HG02763 (cell line): ENCODE results near the gene HOXD10.
A peak's percentile ranks its signal among the peaks of the same experiment; 100 is the strongest.

Experiments used
- ATAC-seq: cut with Tn5 transposase; IDR thresholded peaks from one replicate; pipeline ENCODE4 v1.9.1; 2021; ENCODE audit warnings: mild to moderate bottlenecking, moderate library complexity; ENCODE audit not compliant: unreplicated experiment

Gene HOXD10

DNA sequence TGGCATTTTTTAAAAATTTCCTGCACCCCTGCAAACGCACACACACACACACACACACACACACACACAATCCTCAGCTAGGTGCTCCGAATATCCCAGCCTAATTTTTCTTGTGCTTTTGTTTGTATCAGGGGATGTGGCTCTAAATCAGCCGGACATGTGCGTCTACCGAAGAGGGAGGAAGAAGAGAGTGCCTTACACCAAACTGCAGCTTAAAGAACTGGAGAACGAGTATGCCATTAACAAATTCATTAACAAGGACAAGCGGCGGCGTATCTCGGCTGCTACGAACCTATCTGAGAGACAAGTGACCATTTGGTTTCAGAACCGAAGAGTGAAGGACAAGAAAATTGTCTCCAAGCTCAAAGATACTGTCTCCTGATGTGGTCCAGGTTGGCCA lies 22.2 kb upstream of the HOXD10 start:
- no peak for ATAC-seq

DNA sequence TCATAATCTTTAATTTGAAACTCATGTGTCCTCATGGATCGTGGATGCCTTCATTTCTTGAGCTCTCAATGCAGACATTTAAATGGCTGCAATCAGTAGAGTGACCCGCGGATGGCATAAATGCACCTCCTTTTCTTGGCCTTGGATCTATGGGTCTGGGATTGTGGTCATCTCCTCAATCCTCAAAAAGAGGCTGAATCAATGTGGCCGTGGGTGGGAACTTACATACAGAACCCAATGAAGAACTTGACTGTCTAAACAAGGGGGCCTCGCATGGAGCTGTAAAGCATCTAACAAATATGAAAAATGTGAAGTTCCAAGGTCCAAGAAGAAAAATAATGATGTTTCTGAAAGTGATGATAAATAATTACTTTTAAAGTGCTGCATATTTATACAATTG lies 21.2 kb upstream of the HOXD10 start:
- ATAC-seq: no peak

DNA sequence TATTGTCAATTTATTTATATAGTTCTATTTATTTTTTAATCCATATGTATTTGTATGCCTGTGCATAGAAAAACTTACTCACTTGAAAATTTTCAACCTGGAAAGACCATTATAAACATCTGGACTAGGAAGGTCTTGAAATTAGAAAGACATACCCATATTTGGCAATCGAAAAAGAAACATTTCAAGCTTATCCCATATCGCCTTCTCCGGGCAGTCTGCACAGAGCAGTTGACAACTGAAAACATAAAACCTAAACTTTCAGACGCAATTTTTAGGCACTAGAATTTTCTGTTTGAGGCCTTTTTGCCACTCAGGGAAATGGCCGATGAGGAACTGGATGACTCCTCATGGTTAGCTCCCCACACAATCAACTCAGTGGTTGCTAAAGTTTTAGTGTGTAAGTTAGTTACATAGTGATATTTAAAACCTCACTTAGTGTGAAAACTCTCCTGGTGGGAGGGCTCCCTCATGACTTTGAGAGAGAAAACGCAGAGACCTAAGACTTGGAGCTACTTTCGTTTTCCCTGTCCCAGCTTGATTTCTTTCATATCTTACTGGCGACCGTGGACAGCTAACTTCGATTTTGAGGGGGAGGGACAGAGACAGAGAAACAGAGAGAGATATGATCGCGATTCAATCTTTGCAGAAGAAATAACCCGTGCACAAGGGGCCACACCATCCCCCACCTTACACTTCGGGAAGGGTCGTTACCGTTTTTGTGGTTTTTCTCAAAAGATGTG lies 20.2 kb upstream of the HOXD10 start:
- ATAC-seq: no peak

DNA sequence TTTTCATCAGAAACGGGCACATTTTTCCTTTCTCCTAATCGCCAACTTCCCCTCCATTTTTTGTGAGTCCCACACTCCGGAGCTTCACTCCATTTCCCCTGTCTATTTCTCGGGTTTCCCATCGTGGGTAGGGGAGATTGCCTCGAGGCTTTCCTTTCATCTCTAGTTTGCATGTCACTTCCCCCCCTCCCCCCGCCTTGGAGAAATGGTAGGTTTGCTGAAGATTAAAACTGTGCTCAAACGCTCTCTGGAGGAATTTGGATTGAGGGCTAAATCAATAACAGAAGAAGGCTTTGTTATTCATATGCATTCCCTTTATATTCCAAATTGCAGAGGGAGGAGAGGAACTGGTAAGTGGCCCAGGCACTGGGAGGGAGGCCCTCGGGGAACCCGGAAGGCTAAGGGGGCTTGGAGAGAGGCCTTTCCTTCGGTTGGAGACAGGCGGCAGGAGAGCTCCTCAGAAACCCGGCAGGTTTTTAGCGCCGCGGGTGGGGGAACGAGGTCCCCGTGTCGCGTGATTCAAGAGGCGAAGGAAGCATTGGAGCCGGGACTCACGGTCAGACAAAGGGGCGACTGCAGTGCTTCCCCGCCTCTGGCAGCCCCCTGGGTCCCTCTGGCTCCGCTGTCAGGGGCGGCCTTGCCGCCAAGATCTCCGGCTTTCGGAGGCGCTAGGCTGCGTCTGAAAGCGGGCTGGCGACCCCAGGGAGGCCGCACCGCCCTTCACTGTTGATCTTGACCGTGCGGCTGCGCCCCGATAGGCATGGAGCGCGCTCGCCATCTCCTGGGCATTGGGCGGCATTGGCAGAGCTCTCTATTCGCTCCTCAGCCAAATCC lies 19.4 kb upstream of the HOXD10 start:
- ATAC-seq: peak; percentile 76

DNA sequence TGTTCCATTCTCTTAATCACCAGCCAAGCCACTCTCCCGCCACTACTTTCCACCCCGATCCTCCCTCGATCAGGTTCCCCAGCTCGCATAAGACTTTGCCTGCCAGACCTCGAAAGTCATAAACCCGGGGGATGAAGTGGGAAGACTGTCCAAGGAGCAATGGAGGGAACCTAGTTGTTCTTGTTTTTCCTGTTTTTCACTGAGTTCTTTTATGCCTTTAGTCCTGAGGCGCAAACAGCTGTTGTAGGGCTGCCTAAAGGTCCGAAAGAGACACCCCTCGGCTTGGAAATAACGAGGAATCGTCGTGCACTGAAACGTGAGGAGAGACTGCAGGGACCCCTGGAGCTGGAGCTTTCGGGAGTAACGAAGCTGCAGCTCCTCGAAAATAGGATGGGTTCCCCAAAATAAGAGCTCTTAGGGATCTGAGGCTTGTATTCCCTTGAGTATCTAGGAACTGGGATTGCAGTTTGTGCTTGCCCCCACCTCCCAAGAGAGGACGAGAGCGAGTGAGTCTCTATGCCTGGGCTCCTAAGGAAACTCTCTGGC lies 18.7 kb upstream of the HOXD10 start:
- ATAC-seq: no peak

DNA sequence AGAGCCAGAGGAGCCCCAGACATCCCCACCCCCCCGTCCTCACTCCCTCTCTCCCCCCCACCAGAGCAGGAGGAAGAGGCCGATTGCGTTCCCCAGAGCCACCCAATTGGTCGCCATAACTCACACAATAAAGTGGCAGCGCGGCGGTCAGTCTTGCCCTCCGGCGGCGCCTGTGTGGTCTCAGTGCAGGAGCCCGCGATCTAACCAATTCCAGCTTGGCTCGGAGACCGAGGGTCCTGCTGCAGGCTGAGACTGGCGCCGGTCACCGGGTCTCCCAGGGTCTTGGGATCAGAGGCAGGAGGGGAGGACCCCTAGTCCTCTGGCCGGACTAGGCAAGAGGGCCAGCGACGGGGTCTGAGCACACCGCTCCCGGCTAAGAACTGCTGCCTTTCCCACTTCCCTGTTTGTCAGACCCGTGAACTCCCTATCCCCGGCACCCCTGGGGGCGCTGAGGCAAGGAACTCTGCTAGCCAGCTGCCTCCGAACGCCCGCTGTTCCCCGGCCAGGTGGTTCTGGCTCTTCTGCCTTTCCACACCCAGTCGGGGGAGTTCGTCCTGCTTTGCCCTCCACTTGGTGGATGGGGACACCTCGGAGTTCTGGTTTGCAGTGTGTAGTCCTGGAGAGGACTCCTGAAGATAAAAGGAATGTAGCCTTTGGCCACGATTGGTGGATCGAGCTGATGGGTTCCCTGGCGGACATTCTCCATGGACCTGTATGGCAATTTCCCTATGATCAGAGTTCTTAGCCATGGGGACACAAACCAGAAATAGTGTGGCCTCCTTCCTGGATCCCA lies 18.0 kb upstream of the HOXD10 start:
- ATAC-seq: no peak

DNA sequence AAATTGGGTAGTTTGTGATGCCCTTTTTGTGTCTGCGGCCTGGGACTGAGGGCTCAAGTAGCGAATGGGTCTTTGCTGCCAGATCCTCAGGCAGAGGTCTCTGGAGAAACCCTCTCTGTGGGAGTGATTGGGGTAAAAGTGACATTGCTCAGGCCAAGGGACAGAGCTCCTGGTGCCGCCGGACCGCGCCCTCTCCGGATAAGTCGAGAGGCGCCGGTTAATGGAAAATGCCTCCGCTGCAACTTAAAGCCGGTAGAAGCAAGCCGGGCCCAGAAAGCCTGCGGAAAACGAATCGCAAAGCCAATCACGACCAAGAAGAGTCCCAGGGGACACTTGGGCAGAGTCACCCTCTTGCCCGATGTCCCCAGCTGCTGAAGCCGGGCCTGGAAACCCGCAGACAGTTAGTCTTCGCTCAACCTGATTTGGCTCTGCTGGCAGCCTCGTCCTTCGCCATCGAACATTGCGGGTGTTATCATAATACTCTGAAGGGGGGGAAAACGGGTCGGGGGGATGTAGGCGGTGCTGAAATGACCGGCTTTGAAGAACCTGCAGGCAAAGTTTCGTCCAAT lies 17.3 kb upstream of the HOXD10 start:
- no peak for ATAC-seq

DNA sequence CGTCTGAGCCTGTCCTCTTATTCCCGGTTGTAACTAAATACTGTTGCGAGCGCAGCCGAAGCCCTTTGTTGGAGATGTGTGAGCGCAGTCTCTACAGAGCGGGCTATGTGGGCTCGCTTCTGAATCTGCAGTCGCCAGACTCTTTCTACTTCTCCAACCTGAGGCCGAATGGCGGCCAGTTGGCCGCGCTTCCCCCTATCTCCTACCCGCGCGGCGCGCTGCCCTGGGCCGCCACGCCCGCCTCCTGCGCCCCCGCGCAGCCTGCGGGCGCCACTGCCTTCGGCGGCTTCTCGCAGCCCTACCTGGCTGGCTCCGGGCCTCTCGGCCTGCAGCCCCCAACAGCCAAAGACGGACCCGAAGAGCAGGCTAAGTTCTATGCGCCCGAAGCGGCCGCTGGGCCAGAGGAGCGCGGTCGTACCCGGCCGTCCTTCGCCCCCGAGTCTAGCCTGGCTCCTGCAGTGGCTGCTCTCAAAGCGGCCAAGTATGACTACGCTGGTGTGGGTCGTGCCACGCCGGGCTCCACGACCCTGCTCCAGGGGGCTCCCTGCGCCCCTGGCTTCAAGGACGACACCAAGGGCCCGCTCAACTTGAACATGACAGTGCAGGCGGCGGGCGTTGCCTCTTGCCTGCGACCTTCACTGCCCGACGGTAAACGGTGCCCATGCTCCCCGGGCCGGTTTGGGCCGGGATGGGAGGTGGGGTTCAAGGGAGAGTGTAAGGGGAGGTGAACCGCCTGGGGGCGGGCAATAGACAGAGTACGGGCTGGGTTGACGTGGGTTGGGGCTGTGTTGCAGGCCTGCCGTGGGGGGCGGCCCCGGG lies 16.6 kb upstream of the HOXD10 start, which contains the start of gene HOXD12:
Gene HOXD12, plus strand, starts transcription at position 68 of the 819 bp plus-strand sequence. Its CDS starts 7 bp downstream, at position 75.
- ATAC-seq: no peak

DNA sequence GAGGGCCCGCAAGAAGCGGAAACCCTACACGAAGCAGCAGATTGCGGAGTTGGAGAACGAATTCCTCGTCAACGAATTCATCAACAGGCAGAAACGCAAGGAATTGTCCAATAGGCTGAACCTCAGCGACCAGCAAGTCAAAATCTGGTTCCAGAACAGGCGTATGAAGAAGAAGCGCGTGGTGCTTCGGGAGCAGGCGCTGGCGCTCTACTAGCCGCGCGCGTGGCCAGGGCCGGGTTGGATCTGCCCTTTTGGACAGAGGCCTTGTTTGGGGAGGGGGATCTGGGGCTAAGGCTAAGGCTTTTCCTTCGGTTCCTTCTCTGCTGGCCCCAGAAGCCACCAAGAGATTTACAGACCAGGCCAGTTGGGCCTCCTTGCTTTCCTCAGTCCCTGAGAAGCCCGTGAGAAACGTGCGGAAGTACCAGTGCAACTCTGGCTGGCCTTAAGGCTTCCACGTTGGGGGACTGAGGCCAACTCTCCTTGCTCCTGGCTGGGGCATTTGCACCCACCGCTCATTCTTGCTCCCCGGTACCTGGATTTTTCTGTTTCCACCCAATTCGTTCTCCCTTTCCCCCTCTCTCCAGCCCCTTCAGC lies 15.9 kb upstream of the HOXD10 start:
- no peak for ATAC-seq

DNA sequence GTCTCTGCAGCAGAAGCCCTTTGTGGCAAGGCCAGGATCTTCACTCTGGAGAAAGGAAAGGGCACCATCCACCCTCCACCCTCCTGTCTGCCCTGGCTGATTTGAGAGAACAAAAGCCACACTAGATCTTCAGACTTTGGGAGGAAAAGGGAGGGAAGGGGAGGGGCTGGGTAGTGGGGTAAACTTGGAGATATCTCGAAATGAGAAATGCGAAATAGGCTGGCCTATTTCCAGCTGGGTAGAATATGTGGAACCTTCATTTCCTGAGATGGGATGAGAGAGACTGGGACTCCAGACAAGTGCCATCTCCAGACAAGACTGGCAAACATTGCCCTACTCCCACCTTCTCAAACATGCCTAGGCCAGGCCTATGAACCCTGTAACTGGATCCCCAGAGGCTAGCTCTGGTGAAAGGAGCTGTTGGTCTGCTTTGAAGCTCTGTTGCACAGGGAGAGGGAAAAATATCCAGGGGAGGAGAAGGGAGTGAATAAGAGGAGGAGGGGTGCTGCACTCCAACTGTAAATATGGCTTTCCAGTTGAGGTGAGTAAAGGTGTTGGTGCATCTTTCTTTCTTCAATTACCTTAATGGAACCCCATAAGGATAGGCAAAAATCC lies 15.3 kb upstream of the HOXD10 start:
- no peak for ATAC-seq

DNA sequence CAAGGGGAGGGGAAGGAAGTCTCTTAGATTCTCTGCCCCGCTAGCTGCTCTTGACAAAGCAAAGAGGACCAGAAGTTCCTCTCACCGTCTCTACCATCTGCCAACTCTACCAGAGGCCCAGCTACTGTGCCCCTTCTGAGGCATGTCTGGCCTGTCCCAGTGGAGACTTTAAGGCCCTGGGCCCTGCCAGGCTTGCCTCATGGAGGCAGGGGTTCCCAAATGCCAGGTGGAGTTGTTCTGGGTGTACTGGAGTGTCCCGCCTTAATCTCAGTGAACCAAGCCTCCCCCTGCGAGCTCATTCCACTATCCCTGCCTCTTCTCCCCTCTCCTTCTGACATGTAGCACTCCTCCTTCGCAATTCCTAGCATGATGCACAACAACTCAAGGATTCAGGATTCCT lies 14.7 kb upstream of the HOXD10 start:
- ATAC-seq: no peak

DNA sequence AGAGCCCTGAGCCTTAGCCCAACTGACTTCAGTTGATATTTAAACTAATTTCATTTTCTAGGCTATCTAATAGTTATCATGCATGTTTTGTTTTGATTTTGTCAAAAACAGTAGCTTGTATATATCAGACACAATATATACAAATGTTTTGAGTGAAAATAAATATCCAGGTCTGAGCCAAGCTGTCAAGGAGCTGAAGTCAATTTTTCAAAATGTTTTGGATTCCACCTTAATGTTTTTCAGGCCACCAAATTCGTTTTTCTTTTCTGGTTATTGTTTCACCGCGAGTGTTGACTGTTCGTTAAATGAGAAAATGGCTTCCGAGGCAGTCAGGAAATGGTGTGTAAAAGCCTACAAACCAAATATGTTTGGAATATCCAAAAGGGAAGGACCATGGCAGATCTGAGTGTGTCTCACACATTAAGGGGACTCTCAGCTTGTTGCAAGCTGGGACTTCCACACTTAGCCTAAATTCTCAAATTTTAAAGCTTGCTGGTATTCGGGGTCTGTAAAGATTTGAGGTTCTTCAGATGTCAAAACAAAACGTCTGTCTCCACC lies 14.2 kb upstream of the HOXD10 start:
- no peak for ATAC-seq

DNA sequence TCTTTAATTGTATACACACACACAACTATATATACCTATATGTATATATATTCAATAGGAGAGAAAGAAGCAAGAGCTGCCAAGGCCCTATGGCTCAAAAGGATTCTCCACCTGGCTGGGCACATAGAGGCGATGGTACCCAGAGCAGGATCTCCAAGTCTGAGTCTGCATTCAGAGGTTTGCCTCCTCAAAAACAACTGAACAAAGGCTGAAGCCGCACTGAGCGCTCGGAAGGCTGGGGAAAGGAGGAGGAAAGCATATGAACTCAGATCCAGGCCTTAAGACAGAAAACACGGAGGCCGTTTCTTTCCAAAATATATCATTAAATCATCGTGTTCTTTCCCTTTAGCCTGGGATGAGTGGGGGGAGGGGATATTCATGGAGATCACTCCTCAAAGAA lies 13.4 kb upstream of the HOXD10 start:
- ATAC-seq: no peak

DNA sequence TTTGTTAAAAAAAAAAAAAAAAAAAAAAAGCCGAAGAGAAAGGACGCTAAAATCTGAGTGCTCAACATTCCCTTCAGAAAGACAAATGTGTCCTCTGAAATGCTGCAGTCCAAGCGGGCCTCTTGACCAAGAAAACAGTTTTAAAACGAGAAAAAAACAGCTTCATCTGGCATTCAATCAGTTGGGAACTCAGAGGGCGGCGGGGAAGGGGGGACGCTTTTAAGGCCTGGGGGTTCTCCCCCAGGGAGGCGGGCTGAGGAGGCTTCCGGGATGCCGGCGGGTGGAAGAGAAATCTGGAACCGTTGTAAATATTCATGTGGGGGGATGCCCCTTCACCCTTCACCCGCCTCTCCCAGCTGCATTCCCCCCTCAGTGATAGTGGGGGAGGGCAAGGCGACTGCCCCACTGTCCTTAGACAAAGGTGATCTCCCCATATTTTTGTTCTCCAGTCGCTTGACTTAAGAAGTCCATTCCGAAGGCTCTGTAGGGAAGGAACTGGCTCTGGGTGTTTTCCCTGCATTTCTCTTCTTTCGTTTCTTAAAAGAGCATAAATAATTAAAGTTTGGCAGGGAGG lies 12.7 kb upstream of the HOXD10 start:
- no peak for ATAC-seq

DNA sequence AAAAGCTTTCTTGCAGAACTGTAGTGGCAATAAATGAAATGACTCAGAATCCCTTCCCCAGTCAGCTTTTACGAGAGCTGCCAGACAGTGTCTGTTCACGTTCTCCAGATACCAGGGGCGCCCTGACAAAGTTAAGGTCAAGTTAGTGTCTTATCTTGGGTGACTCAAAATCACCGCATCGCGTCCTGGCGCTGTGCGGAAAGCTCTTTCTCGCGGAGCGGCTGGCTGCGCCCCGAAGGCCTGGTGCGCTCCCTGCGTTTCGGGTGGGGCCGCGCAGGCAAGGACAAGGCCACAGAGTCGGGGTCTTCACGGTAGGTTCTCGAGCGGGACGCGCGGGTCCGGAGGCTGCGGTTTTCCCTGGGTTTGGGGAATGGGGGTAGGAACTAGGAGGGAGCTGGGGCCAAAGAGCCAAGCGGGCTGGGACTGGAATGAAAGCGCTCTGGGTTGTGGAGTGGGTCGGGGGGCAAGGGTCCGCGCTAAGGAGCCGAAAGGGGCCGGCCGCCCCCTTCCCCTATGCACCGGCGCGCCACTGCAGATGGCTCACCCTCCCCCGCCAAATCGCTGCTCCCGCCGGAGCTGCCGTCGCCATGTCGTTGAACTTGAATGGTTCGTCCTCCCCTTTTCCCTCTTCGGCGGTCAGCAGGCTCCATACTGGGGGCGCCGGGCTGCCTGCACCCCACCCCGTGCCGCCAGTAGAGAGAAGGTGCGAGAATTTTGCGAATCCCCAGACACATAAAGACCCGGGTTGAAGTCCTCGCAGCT lies 12.1 kb upstream of the HOXD10 start:
- no peak for ATAC-seq

DNA sequence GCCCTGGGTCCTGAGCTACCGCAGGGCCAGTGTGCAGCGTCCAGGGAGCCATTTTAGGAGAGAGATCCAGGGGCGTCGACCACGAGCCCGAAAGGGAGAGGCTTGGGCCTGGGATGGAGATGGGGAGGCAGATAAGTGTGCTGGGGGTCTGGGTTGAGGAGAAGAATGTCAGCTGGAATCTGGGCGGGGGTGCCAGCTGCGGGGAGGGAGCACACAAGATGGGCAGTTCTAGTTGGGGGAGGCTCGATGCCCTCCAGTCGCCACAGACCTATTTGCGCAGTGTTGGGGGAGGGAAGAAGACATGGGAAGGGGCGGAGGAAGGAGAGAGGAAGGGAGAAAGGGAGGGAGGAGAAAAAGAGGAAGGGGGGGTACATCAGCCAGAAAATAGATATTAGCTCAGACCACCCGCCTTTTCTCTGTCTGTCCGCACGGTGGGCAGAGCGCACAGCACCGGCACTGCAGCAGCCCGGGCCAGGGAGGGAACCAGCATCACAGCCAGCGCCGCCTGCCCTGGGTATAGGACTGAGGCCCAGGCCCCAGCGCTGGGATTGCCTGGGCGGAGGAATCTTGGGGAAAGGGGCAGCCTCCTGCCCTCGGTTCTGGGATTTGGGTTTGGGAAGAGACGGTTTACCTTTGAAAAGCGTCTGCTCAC lies 11.4 kb upstream of the HOXD10 start:
- ATAC-seq: no peak
